Suprapubic skin (tissue), 4 donors: ENCODE data around the gene USP20. TPM values are rescaled to one million over a fixed set of nuclear protein-coding genes. Genes with fewer than 3 reads are reported as not detected.

Source experiments
- DNase-seq, 2 donors: peaks; one replicate each; pipeline ENCODE4 v3.0.0-alpha.2; 2019; ENCODE audit warnings: low spot score in 2 of 2
- H3K27ac ChIP-seq: fragments of 200-600 bp; sonication (generic); one replicate; pipeline ENCODE4 v1.5.1; 2019
- H3K27me3 ChIP-seq: fragments of 200-600 bp; sonication (generic); one replicate; pipeline ENCODE4 v1.5.1; 2019
- H3K36me3 ChIP-seq: fragments of 200-600 bp; sonication (generic); one replicate; pipeline ENCODE4 v1.5.1; 2019
- H3K4me1 ChIP-seq: fragments of 200-600 bp; sonication (generic); one replicate; pipeline ENCODE4 v1.5.1; 2019
- H3K4me3 ChIP-seq: fragments of 200-600 bp; sonication (generic); one replicate; pipeline ENCODE4 v1.5.1; 2019; ENCODE audit warnings: mild to moderate bottlenecking
- H3K9me3 ChIP-seq: fragments of 200-600 bp; sonication (generic); one replicate; pipeline ENCODE4 v1.5.1; 2019
- EP300 ChIP-seq: sonication (generic); formaldehyde crosslinking; IDR thresholded peaks from one replicate; pipeline ENCODE4 v1.6.1; 2017; ENCODE audit warnings: antibody characterized with exemption
- POLR2A ChIP-seq, 2 donors: fragments of 450-650 bp; IDR thresholded peaks; one replicate each; pipeline ENCODE4 v1.6.1; 2017; ENCODE audit warnings: antibody characterized with exemption in 2 of 2, mild to moderate bottlenecking in 2 of 2, moderate library complexity in 2 of 2
- POLR2AphosphoS5 ChIP-seq, 3 donors: sonication (generic); formaldehyde crosslinking; IDR thresholded peaks; one replicate each; pipeline ENCODE4 v1.6.1; 2017; ENCODE audit warnings: antibody characterized with exemption in 3 of 3
- WGBS: methylation state at CpG from one replicate; pipeline ENCODE4 v1.1.5; 2018; 5-methylcytosine and 5-hydroxymethylcytosine counted together
- total RNA-seq, 4 donors: library from RNA; depleted of rRNA; stranded (reverse); fragments of >200 nt; gene quantifications; one replicate each; pipeline ENCODE4 v1.1.0, GENCODE V29; 2016
- TF ChIP-seq, protein P1 (sequence below), 2 donors: fragments of 200-600 bp in 1 of 2; fragments of 450-650 bp in 1 of 2; sonication (generic) in 1 of 2; IDR thresholded peaks; one replicate each; pipeline ENCODE4 v1.5.1; 2016 to 2019; ENCODE audit warnings: antibody characterized with exemption in 2 of 2, mild to moderate bottlenecking in 1 of 2, moderate library complexity in 1 of 2

The USP20 gene
- total RNA-seq, 4 donors from 2014 or later, result 22.6 to 51.4 (median 34.4) TPM

DNA sequence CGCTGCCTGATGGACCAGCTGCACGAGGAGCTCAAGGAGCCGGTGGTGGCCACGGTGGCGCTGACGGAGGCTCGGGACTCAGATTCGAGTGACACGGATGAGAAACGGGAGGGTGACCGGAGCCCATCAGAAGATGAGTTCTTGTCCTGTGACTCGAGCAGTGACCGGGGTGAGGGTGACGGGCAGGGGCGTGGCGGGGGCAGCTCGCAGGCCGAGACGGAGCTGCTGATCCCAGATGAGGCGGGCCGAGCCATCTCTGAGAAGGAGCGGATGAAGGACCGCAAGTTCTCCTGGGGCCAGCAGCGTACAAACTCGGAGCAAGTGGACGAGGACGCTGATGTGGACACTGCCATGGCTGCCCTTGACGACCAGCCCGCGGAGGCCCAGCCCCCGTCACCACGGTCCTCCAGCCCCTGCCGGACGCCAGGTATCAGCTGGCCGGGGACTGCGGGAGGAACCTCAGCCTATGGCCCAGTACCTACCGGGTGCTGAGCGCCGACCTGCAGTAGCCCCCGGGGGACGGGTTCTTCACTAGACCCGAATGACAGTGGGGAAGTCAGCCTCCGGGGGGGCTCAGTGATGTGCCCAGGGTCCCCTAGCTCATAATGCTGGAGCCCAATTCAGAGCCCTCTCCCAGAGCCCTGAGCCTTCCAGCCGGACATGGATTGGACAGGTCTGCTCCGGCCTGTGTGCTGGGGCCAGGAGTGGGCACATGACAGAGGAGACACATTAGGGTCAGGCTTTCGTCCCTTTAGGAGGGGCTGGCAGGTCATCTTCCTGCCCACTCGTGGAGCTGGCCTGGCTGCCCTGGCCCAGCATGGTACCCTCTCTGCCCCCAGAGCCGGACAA, 33.0 kb downstream of the USP20 start:
- H3K4me1 ChIP-seq, result no peaks in the 10 kb centered on the region
- TF ChIP-seq POLR2A (IDR thresholded peaks at IDR 0.05) (no peak), EP300 (no peak), POLR2AphosphoS5 (IDR thresholded peaks at IDR 0.05) (no peak)
- TF ChIP-seq, protein P1, sequence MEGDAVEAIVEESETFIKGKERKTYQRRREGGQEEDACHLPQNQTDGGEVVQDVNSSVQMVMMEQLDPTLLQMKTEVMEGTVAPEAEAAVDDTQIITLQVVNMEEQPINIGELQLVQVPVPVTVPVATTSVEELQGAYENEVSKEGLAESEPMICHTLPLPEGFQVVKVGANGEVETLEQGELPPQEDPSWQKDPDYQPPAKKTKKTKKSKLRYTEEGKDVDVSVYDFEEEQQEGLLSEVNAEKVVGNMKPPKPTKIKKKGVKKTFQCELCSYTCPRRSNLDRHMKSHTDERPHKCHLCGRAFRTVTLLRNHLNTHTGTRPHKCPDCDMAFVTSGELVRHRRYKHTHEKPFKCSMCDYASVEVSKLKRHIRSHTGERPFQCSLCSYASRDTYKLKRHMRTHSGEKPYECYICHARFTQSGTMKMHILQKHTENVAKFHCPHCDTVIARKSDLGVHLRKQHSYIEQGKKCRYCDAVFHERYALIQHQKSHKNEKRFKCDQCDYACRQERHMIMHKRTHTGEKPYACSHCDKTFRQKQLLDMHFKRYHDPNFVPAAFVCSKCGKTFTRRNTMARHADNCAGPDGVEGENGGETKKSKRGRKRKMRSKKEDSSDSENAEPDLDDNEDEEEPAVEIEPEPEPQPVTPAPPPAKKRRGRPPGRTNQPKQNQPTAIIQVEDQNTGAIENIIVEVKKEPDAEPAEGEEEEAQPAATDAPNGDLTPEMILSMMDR (IDR thresholded peaks at IDR 0.05), result no peak
- H3K9me3 ChIP-seq, result no peaks in the 10 kb centered on the region
- peaks cover 56% of the 10 kb centered on the region for H3K36me3 ChIP-seq
- no peak overlapping the region for H3K4me3 ChIP-seq
- 92% methylated on average over 23 of the region's 48 CpGs for WGBS
- no peaks in the 10 kb centered on the region for H3K27me3 ChIP-seq
- no peak for DNase-seq
- H3K27ac ChIP-seq, result no peak overlapping the region

DNA sequence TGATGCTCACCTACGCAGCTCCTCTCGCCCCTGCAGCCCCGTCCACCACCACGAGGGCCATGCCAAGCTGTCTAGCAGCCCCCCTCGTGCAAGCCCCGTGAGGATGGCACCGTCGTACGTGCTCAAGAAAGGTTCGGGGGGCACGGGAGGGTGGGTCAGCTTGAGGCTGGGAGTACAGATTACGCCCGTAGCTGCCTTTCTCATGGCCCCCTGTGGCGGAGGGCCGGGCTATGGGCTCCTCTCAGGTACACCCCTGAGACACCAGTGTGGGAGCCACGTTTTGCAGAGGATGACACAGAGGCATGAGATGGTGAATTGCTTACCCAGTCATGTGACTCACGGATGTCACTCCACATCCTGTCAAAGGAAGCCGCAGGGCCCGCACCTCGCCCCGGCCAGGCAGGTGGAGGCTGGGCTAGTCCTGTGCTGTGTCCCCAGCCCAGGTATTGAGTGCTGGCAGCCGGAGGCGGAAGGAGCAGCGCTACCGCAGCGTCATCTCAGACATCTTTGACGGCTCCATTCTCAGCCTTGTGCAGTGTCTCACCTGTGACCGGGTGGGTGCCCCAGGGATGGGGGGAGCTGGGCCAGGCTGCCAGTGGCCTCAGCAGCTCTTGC, 33.7 kb downstream of the USP20 start:
- no peak for TF ChIP-seq EP300
- TF ChIP-seq, protein P1 (IDR thresholded peaks at IDR 0.05), result no peak
- Histone ChIP-seq H3K27me3 (no peaks in the 10 kb centered on the region), H3K4me1 (no peaks in the 10 kb centered on the region), H3K27ac (no peak overlapping the region), H3K36me3 (peaks cover 62% of the 10 kb centered on the region), H3K9me3 (no peaks in the 10 kb centered on the region), H3K4me3 (no peak overlapping the region)
- 80% methylated on average over 8 of the region's 28 CpGs for WGBS
- DNase-seq, result no peak

DNA sequence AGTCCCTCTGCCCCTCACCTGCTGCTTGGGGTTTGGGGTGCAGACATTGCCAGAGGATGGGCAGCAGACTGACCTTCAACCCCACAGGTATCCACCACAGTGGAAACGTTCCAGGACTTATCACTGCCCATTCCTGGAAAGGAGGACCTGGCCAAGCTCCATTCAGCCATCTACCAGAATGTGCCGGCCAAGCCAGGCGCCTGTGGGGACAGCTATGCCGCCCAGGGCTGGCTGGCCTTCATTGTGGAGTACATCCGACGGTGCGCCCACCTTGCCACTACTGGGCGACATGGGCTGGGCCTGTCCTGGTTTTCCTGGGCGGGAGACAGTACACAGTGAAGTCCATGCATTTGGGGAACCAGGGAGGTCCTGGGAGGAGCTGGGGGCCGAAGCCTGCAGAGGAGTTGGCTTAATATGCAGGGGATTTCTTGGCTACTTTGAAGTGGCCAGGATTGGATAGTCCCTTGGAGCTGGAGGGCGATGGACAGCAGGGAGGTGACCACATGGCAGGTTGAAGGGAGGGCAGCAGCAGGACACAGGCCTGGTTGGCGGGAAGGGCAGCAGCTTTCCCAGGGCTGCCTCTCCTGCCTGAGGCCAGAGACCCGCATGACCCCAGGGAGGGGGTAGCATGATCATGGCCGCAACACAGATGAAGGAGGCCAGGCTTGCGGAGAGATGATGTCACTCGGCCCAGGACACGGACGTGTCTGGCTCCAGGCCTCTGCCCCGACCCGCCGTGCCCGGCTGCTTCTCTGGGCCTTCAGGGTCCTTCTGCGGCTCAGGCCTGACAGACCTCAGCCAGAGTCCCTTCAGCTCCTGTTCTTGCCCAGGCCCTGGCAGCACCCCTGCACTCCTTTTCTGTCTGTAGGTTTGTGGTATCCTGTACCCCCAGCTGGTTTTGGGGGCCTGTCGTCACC, 34.6 kb downstream of the USP20 start:
- H3K4me1 ChIP-seq, result no peaks in the 10 kb centered on the region
- H3K4me3 ChIP-seq, result no peak overlapping the region
- H3K27me3 ChIP-seq, result no peaks in the 10 kb centered on the region
- H3K9me3 ChIP-seq, result no peaks in the 10 kb centered on the region
- H3K27ac ChIP-seq, result no peak overlapping the region
- peaks cover 71% of the 10 kb centered on the region for H3K36me3 ChIP-seq
- 90% methylated on average over 7 of the region's 24 CpGs for WGBS
- no peak for TF ChIP-seq POLR2A (IDR thresholded peaks at IDR 0.05)
- no peak for TF ChIP-seq EP300
- no peak for TF ChIP-seq POLR2AphosphoS5 (IDR thresholded peaks at IDR 0.05)
- TF ChIP-seq, protein P1 (IDR thresholded peaks at IDR 0.05), result no peak
- no peak for DNase-seq

DNA sequence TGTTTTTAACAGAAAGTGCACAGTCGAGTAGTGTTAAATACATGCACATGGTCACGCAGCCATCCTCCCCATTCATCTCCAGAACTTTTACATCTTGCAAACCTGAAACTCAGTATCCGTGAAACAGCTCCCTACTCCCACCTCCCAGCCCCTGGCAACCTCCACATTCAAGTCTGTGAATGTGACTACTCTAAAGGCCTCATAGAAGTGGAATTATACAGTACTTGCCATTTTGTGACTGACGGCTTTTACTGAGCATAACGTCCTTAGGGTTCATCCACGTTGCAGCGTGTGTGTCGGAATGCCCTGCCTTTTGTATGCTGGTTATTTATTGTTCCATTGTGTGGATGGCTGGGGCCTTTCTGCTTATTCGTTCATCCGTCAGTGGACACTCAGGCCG, 35.8 kb downstream of the USP20 start:
- Histone ChIP-seq H3K4me3 (no peak overlapping the region), H3K9me3 (no peaks in the 10 kb centered on the region), H3K36me3 (peaks cover 71% of the 10 kb centered on the region), H3K27ac (no peak overlapping the region), H3K4me1 (no peaks in the 10 kb centered on the region), H3K27me3 (no peaks in the 10 kb centered on the region)
- 92% methylated on average over 10 of the region's 11 CpGs for WGBS
- TF ChIP-seq EP300, result no peak
- TF ChIP-seq, protein P1 (IDR thresholded peaks at IDR 0.05), result no peak
- no peak for TF ChIP-seq POLR2A (IDR thresholded peaks at IDR 0.05)
- TF ChIP-seq POLR2AphosphoS5 (IDR thresholded peaks at IDR 0.05), result no peak
- DNase-seq, result no peak
